GM21717 (cell line): ENCODE data around the gene MBD3.
A peak's percentile ranks its signal among the peaks of the same experiment; 100 is the strongest.
"Not testable (repeated sequence)": the region's sequence is repeated elsewhere in the genome, so short reads cannot be mapped to it uniquely, and the experiment has no call there.

Experiments used
- ATAC-seq: cut with Tn5 transposase; IDR thresholded peaks from one replicate; pipeline ENCODE4 v1.9.1; 2021; ENCODE audit warnings: mild to moderate bottlenecking, moderate library complexity; ENCODE audit not compliant: unreplicated experiment

Gene MBD3

GRCh38 chr19:1592755-1593500 lies at the start of gene MBD3:
Gene MBD3, minus strand, starts transcription at chr19:1592865. Its CDS starts 234 bp downstream, at chr19:1592631.
- ATAC-seq: peak; percentile 38

GRCh38 chr19:1640893-1641448 lies 48.3 kb upstream of the MBD3 start:
- ATAC-seq: not testable (repeated sequence)

GRCh38 chr19:1636325-1637236 lies 43.9 kb upstream of the MBD3 start:
- no peak for ATAC-seq

- ATAC-seq: no peak
These were observed 42.2 kb upstream of the MBD3 start for GRCh38 chr19:1634938-1635243.

GRCh38 chr19:1634242-1634937 lies 41.7 kb upstream of the MBD3 start:
- ATAC-seq: no peak

- no peak for ATAC-seq
These were observed 40.7 kb upstream of the MBD3 start for GRCh38 chr19:1633269-1633826.

GRCh38 chr19:1632462-1633268 lies 40.0 kb upstream of the MBD3 start:
- no peak for ATAC-seq

- no peak for ATAC-seq
These were observed 39.0 kb upstream of the MBD3 start for GRCh38 chr19:1631557-1632100.

- ATAC-seq: no peak
These were observed 38.1 kb upstream of the MBD3 start for GRCh38 chr19:1630811-1631210.

- ATAC-seq: no peak
These were observed 37.3 kb upstream of the MBD3 start for GRCh38 chr19:1630012-1630411.

GRCh38 chr19:1629256-1629808 lies 36.7 kb upstream of the MBD3 start:
- ATAC-seq: no peak

GRCh38 chr19:1627194-1627593 lies 34.5 kb upstream of the MBD3 start:
- ATAC-seq: no peak

GRCh38 chr19:1626417-1627010 lies 33.8 kb upstream of the MBD3 start:
- ATAC-seq: no peak

- ATAC-seq: no peak
These were observed 31.8 kb upstream of the MBD3 start for GRCh38 chr19:1624458-1624857.

GRCh38 chr19:1622541-1622940 lies 29.9 kb upstream of the MBD3 start:
- no peak for ATAC-seq

GRCh38 chr19:1622007-1622406 lies 29.3 kb upstream of the MBD3 start:
- ATAC-seq: no peak

GRCh38 chr19:1621574-1621973 lies 28.9 kb upstream of the MBD3 start:
- no peak for ATAC-seq

GRCh38 chr19:1621021-1621420 lies 28.4 kb upstream of the MBD3 start:
- ATAC-seq: no peak

- no peak for ATAC-seq
These were observed 27.8 kb upstream of the MBD3 start for GRCh38 chr19:1620502-1620901.
